ENCODE data around the gene GLYR1.

DNA sequence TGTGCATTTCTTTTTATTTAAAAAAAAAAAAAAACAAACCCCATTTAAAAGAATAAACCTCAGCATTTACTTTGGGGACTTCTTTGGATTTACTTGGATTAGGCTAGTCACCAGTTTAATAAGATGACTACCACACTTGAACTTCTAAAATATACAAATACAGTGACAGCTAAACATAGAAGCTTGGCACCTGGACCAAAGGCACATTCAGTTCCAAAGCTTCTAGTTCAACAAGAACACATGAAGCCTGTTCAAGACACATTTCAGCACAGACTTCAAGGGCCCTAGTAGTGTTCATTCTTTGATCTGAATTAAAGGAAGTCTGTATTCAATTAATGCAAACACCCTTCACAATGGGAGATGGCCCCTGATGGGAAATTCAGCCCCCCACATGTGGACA lies 33.0 kb downstream of the GLYR1 start:
- TF ChIP-seq, protein P1, sequence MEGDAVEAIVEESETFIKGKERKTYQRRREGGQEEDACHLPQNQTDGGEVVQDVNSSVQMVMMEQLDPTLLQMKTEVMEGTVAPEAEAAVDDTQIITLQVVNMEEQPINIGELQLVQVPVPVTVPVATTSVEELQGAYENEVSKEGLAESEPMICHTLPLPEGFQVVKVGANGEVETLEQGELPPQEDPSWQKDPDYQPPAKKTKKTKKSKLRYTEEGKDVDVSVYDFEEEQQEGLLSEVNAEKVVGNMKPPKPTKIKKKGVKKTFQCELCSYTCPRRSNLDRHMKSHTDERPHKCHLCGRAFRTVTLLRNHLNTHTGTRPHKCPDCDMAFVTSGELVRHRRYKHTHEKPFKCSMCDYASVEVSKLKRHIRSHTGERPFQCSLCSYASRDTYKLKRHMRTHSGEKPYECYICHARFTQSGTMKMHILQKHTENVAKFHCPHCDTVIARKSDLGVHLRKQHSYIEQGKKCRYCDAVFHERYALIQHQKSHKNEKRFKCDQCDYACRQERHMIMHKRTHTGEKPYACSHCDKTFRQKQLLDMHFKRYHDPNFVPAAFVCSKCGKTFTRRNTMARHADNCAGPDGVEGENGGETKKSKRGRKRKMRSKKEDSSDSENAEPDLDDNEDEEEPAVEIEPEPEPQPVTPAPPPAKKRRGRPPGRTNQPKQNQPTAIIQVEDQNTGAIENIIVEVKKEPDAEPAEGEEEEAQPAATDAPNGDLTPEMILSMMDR (optimal IDR thresholded peaks at IDR 0.05 in 1 of 3, IDR thresholded peaks at IDR 0.05 in 1 of 3, conservative IDR thresholded peaks at IDR 0.05 in 1 of 3; ENCODE audit: extremely low read depth in 1 of 3, insufficient read depth in 2 of 3, low read length in 3 of 3): no peak
- TF ChIP-seq EZH2 (IDR thresholded peaks at IDR 0.05; ENCODE audit: low read length): no peak
